Activated naive CD8-positive, alpha-beta T cell treated with anti-CD3 and anti-CD28 coated beads, Interleukin-2, amount 50 U/mL, for 24 hours (primary cell): Measurements from ENCODE around the gene SON.

ENCODE experiments used
- ATAC-seq: fragments of 150-1000 bp; cut with Tn5 transposase; one replicate; pipeline ENCODE4 v1.10.0; 2021
- DNase-seq: peaks from one replicate; pipeline ENCODE4 v3.0.0; 2021
- H3K27ac Mint-ChIP-seq: one replicate; pipeline ENCODE4 v1.8.0; 2021; ENCODE audit warnings: mild to moderate bottlenecking, mixed read lengths
- H3K27me3 Mint-ChIP-seq: one replicate; pipeline ENCODE4 v1.8.0; 2021; ENCODE audit warnings: mixed read lengths
- H3K36me3 Mint-ChIP-seq: one replicate; pipeline ENCODE4 v1.8.0; 2021; ENCODE audit warnings: low read depth, mixed read lengths
- H3K4me1 Mint-ChIP-seq: one replicate; pipeline ENCODE4 v1.8.0; 2021; ENCODE audit warnings: mixed read lengths
- H3K4me3 Mint-ChIP-seq: one replicate; pipeline ENCODE4 v1.8.0; 2021; ENCODE audit warnings: mild to moderate bottlenecking, moderate library complexity, mixed read lengths
- H3K9me3 Mint-ChIP-seq: one replicate; pipeline ENCODE4 v1.8.0; 2021; ENCODE audit warnings: mixed read lengths

SON gene

DNA sequence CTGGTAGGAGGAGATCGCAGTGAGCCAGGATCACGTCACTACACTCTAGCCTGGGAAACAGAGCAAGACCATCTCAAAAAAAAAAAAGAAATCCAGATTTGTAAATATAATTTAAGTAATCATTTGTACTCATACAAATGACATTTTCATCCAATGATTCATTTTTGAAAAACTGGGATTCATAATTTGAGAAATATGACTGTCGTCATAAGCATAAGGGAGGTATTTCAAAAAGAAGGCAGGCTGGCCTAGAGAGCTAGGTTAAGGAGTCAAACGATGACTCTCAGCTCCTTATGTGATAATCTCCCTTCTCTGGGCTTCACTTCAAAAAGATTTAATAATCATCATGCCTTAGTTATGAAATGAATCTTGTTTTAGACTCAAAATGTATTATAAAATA, 3.2 kb upstream of the SON start:
- peaks cover 38% of the 10 kb centered on the region for H3K4me1 Mint-ChIP-seq
- no peaks in the 10 kb centered on the region for H3K27me3 Mint-ChIP-seq
- H3K4me3 Mint-ChIP-seq, result peak overlapping the region; percentile 92
- peaks cover 73% of the 10 kb centered on the region for H3K36me3 Mint-ChIP-seq
- H3K9me3 Mint-ChIP-seq, result no peaks in the 10 kb centered on the region
- H3K27ac Mint-ChIP-seq, result no peak overlapping the region
- DNase-seq, result no peak
- no peak for ATAC-seq

DNA sequence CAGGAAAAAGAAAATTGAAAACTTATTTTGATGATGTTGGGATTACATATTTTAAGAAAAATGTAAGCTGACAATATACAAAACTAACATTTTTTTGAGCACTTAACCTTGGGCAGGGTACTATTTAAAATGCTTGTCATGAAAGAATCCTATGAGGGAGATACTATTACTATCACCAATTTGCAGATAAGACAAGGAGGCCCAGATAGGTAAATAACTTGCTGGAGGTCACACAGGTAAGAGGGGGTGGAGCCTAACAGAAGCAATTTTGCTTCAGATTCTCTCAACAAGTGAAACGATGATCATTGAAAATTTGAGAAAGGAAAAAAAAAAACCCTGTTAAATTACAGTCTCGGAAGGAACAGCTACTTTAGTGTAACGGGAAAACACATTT, 2.1 kb upstream of the SON start:
- Mint-ChIP-seq H3K27me3 (no peaks in the 10 kb centered on the region), H3K36me3 (peaks cover 68% of the 10 kb centered on the region), H3K4me3 (peak overlapping the region; percentile 92), H3K9me3 (no peaks in the 10 kb centered on the region), H3K27ac (peak overlapping the region; percentile 98), H3K4me1 (peaks cover 48% of the 10 kb centered on the region)
- DNase-seq (no peak), ATAC-seq (no peak)

DNA sequence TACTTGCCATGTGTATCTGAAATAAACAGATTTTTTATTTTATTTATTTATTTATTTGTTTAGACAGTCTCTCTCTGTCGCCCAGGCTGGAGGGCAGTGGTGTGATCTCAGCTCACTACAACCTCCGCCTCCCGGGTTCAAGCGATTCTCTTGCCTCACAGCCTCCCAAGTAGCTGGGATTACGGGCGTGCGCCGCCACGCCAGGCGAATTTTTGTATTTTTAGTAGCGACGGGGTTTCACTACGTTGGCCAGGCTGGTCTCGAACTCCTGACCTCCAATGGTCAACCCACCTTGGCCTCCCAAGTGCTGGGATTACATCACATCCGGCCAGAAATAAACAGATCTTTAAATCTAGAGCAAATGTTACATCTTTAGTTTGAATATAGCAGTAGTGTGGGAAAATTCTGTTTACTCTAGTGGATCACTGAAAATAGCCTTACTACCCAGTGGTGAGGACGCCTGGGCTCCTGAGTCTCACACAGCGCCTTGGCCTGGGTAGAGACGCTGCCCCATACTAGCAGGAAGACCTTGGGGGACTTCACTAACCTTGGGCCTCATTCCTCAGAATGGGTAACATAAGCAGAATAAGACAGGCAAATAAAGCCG, 1.6 kb upstream of the SON start:
- DNase-seq (peak; percentile 30), ATAC-seq (no peak)
- H3K27me3 Mint-ChIP-seq, result no peaks in the 10 kb centered on the region
- H3K36me3 Mint-ChIP-seq, result peaks cover 73% of the 10 kb centered on the region
- peak overlapping the region; percentile 92 for H3K4me3 Mint-ChIP-seq
- no peaks in the 10 kb centered on the region for H3K9me3 Mint-ChIP-seq
- peaks cover 53% of the 10 kb centered on the region for H3K4me1 Mint-ChIP-seq
- peak overlapping the region; percentile 98 for H3K27ac Mint-ChIP-seq

DNA sequence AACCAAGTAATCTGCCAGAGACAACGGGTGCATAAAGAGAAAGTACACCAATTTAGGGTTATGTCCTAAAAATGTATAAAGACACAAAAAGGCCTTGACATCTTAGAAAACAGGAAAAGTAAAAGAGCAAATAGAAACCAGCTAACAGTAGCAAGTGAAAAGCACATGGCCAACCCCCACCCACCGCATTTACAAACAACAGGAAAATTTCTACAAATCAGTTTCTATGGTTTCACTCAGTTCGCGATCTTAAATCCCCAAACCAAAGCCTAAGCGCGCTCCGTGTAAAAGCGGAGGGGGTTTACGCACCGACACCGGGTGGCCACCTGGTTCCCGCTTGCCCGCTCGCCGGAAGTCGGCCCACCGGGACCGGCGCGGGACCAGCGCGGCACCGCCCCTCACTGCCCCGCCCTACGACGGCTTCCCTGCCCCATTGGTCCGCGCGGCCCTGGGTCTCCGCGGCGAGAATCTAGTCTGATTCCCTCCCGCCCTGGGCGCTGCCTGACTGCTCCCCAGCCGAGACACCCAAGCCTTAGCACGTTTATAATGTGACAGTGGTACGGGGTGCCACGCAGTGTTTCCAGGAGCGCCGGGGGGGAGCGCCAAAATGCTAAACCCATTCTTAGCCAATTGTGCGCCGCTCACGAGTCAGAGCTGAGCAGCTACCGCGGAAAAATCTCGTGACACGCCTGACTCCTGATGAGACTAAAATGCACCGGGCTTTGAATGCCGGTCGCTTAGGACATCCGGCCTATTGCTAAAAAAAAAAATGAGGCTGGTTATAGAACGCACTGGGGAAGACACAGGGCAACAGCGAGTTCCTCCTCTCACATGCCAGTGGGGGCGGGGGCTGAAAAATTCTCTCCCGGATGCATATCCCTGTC, 840 bp upstream of the SON start, which contains the start of gene GART:
GART (minus strand) TSS at position 362 of the 884 bp plus-strand sequence. CDS start 2,802 bp downstream, outside the sequence.
- peaks cover 56% of the 10 kb centered on the region for H3K4me1 Mint-ChIP-seq
- ATAC-seq (peak; percentile 73), DNase-seq (peak; percentile 89)
- H3K9me3 Mint-ChIP-seq, result no peaks in the 10 kb centered on the region
- H3K4me3 Mint-ChIP-seq, result peak within 1 kb of the TSS; percentile 92
- H3K27ac Mint-ChIP-seq, result peak within 1 kb of the TSS; percentile 98
- H3K36me3 Mint-ChIP-seq, result peaks cover 68% of the 10 kb centered on the region
- no peaks in the 10 kb centered on the region for H3K27me3 Mint-ChIP-seq

DNA sequence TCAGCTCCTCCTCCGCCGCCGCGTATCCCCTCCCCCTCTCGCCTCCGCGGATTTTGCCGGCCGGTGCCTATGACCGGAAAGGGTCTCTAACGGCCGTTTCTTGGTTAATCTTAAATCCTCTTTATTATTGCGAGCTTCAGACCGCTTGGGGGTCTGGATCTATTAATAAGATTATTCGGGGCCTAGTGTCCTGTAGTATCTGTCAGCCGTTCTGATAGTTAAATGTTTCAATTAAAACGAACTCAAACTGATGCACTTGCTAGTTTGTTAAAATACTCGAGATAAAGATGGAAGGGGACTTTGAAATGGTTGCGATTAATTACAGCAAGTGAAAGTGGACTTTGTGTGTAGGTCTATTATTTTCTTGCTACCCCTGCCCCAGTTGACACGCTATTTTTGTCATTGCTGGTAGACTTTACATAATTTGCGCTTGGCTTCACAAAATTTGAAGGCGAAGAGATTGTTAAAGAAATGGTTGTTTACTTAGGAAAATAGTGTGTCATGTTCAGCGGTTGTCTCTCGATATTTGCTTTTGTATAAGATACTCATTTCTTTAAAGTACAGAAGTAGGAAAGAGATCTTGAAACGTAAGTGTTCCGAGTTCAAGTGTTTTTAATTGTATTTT, 779 bp downstream of the SON start:
- Mint-ChIP-seq H3K27me3 (no peaks in the 10 kb centered on the region), H3K27ac (peak overlapping the region; percentile 98), H3K36me3 (peaks cover 62% of the 10 kb centered on the region), H3K4me1 (peaks cover 53% of the 10 kb centered on the region), H3K9me3 (no peaks in the 10 kb centered on the region), H3K4me3 (peak overlapping the region; percentile 92)
- ATAC-seq (peak; percentile 12), DNase-seq (peak; percentile 84)

DNA sequence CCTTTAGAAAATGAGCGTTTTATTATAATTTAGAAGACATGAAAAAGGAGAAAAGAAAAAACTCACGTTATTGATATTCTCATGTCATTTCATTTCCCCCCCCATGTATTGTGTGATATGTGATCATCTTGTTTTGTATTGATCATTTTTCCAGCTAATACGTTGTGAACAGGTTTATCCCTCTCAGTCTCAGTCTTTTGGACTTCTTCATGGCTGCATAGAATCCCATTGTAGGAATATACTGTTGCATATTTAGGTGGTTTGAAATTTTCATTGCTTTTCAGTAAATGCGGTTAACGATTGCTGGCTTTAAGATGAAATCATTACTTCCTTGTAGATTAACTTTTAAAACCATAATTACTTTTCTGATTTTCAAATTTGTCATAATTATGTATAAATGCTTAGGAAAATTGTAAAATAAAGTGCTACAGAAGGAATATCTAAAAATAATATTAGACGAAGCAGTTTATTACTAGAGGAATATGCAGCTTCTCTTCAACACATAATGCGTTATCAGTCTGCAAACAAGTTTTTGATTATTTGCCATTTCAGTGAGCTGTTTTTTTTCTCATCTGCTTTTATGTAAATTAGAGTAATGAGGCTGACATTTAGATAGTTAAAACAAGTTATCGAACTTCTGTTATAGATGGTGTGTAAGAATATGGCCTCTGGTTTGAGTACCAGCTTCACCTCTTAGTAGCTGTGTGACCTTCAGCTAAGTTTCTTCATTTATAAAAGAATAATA, 1.8 kb downstream of the SON start:
- Mint-ChIP-seq H3K36me3 (peaks cover 64% of the 10 kb centered on the region), H3K27ac (peak overlapping the region; percentile 98), H3K4me1 (peaks cover 51% of the 10 kb centered on the region), H3K9me3 (no peaks in the 10 kb centered on the region), H3K27me3 (no peaks in the 10 kb centered on the region), H3K4me3 (peak overlapping the region; percentile 92)
- no peak for ATAC-seq
- DNase-seq, result no peak

DNA sequence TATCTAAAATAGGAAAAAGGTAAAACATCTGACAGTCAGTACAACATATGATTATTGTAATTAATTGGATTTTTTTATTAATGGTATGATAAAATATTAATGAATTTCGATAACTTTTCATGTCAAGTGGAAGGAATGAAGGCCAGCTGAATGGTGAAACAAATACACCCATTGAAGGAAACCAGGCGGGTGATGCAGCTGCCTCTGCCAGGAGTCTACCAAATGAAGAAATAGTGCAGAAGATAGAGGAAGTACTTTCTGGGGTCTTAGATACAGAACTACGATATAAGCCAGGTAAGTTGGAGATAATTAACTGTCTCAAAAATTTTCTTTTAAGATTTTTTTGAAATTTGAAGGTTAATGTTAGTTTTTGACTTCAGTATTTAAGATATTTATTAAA, 3.2 kb downstream of the SON start:
- H3K27ac Mint-ChIP-seq, result peak overlapping the region; percentile 56
- H3K27me3 Mint-ChIP-seq, result no peaks in the 10 kb centered on the region
- H3K9me3 Mint-ChIP-seq, result no peaks in the 10 kb centered on the region
- peaks cover 61% of the 10 kb centered on the region for H3K36me3 Mint-ChIP-seq
- DNase-seq, result no peak
- ATAC-seq, result no peak
- H3K4me1 Mint-ChIP-seq, result peaks cover 39% of the 10 kb centered on the region
- H3K4me3 Mint-ChIP-seq, result peak overlapping the region; percentile 92

DNA sequence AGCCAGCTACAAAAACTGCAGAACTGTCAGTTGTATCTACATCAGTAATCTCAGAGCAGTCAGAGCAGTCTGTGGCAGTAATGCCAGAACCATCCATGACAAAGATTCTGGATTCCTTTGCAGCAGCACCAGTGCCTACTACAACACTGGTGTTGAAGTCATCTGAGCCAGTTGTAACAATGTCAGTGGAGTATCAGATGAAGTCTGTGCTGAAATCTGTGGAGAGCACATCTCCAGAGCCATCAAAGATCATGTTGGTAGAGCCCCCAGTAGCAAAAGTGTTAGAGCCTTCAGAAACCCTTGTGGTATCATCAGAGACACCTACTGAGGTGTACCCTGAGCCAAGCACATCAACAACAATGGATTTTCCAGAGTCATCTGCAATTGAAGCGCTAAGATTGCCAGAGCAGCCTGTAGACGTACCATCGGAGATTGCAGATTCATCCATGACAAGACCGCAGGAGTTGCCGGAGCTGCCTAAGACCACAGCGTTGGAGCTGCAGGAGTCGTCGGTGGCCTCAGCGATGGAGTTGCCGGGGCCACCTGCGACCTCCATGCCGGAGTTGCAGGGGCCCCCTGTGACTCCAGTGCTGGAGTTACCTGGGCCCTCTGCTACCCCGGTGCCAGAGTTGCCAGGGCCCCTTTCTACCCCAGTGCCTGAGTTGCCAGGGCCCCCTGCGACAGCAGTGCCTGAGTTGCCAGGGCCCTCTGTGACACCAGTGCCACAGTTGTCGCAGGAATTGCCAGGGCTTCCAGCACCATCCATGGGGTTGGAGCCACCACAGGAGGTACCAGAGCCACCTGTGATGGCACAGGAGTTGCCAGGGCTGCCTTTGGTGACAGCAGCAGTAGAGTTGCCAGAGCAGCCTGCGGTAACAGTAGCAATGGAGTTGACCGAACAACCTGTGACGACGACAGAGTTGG, 7.3 kb downstream of the SON start:
- Mint-ChIP-seq H3K4me3 (no peak overlapping the region), H3K36me3 (peaks cover 70% of the 10 kb centered on the region), H3K27ac (no peak overlapping the region), H3K27me3 (no peaks in the 10 kb centered on the region), H3K9me3 (no peaks in the 10 kb centered on the region), H3K4me1 (peaks cover 43% of the 10 kb centered on the region)
- ATAC-seq (no peak), DNase-seq (no peak)

DNA sequence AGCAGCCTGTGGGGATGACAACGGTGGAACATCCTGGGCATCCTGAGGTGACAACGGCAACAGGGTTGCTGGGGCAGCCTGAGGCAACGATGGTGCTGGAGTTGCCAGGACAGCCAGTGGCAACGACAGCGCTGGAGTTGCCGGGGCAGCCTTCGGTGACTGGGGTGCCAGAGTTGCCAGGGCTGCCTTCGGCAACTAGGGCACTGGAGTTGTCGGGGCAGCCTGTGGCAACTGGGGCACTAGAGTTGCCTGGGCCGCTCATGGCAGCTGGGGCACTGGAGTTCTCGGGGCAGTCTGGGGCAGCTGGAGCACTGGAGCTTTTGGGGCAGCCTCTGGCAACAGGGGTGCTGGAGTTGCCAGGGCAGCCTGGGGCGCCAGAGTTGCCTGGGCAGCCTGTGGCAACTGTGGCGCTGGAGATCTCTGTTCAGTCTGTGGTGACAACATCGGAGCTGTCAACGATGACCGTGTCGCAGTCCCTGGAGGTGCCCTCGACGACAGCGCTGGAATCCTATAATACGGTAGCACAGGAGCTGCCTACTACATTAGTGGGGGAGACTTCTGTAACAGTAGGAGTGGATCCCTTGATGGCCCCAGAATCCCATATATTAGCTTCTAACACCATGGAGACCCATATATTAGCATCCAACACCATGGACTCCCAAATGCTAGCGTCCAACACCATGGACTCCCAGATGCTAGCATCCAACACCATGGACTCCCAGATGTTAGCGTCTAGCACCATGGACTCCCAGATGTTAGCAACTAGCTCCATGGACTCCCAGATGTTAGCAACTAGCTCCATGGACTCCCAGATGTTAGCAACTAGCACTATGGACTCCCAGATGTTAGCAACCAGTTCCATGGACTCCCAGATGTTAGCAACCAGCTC, 8.2 kb downstream of the SON start:
- Mint-ChIP-seq H3K4me1 (peaks cover 43% of the 10 kb centered on the region), H3K4me3 (no peak overlapping the region), H3K27me3 (no peaks in the 10 kb centered on the region), H3K9me3 (no peaks in the 10 kb centered on the region), H3K27ac (no peak overlapping the region), H3K36me3 (peaks cover 75% of the 10 kb centered on the region)
- ATAC-seq, result no peak
- no peak for DNase-seq

DNA sequence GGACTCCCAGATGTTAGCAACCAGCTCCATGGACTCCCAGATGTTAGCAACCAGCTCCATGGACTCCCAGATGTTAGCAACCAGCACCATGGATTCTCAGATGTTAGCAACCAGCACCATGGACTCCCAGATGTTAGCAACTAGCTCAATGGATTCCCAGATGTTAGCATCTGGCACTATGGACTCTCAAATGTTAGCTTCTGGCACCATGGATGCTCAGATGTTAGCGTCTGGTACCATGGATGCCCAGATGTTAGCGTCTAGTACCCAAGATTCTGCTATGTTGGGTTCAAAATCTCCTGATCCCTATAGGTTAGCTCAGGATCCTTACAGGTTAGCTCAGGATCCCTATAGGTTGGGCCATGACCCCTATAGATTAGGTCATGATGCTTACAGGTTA, 8.8 kb downstream of the SON start:
- no peak for ATAC-seq
- H3K27me3 Mint-ChIP-seq, result no peaks in the 10 kb centered on the region
- no peak overlapping the region for H3K27ac Mint-ChIP-seq
- no peak for DNase-seq
- H3K4me3 Mint-ChIP-seq, result no peak overlapping the region
- no peaks in the 10 kb centered on the region for H3K9me3 Mint-ChIP-seq
- peaks cover 78% of the 10 kb centered on the region for H3K36me3 Mint-ChIP-seq
- H3K4me1 Mint-ChIP-seq, result peaks cover 47% of the 10 kb centered on the region

DNA sequence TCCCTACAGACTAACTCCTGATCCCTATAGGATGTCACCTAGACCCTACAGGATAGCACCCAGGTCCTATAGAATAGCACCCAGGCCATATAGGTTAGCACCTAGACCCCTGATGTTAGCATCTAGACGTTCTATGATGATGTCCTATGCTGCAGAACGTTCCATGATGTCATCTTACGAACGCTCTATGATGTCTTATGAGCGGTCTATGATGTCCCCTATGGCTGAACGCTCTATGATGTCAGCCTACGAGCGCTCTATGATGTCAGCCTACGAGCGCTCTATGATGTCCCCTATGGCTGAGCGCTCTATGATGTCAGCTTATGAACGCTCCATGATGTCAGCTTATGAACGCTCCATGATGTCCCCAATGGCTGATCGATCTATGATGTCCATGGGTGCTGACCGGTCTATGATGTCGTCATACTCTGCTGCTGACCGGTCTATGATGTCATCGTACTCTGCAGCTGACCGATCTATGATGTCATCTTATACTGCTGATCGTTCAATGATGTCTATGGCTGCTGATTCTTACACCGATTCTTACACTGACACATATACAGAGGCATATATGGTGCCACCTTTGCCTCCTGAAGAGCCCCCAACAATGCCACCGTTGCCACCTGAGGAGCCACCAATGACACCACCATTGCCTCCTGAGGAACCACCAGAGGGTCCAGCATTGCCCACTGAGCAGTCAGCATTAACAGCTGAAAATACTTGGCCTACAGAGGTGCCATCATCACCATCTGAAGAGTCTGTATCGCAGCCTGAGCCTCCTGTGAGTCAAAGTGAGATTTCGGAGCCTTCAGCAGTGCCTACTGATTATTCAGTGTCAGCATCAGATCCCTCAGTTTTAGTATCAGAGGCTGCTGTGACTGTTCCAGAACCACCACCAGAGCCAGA, 9.5 kb downstream of the SON start:
- no peak overlapping the region for H3K4me3 Mint-ChIP-seq
- H3K4me1 Mint-ChIP-seq, result peaks cover 46% of the 10 kb centered on the region
- ATAC-seq (peak; percentile 25), DNase-seq (no peak)
- no peak overlapping the region for H3K27ac Mint-ChIP-seq
- H3K36me3 Mint-ChIP-seq, result peaks cover 80% of the 10 kb centered on the region
- H3K9me3 Mint-ChIP-seq, result no peaks in the 10 kb centered on the region
- H3K27me3 Mint-ChIP-seq, result no peaks in the 10 kb centered on the region

DNA sequence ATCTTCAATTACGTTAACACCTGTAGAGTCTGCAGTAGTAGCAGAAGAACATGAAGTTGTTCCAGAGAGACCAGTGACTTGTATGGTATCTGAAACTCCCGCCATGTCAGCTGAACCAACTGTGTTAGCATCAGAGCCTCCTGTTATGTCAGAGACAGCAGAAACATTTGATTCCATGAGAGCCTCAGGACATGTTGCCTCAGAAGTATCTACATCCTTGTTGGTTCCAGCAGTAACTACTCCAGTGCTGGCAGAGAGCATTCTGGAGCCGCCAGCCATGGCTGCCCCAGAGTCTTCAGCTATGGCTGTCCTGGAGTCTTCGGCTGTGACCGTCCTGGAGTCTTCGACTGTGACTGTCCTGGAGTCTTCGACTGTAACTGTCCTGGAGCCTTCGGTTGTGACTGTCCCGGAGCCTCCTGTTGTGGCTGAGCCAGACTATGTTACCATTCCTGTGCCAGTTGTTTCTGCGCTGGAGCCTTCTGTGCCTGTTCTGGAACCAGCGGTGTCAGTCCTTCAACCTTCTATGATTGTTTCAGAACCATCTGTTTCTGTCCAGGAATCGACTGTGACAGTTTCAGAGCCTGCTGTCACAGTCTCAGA, 10.3 kb downstream of the SON start:
- DNase-seq (no peak), ATAC-seq (no peak)
- Mint-ChIP-seq H3K36me3 (peaks cover 84% of the 10 kb centered on the region), H3K4me1 (peaks cover 44% of the 10 kb centered on the region), H3K27ac (no peak overlapping the region), H3K9me3 (no peaks in the 10 kb centered on the region), H3K27me3 (no peaks in the 10 kb centered on the region), H3K4me3 (no peak overlapping the region)
